Body of pancreas (tissue), 4 donors: ENCODE results near the gene SYTL1. TPM values are rescaled to one million over a fixed set of nuclear protein-coding genes. Genes with fewer than 3 reads are reported as not detected.

Source experiments
- ATAC-seq: fragments of 150-250 bp; one replicate; pipeline ENCODE4 v1.9.1; 2016
- DNase-seq, 4 donors: peaks; one replicate each; pipeline ENCODE4 v3.0.0-alpha.2; 2019
- H3K27ac ChIP-seq, 4 donors: fragments of 200-600 bp; sonication (generic); 1 replicate in 3 of 4; 2 replicates in 1 of 4; pipeline versions ENCODE4 v1.5.1 to v1.6.1; 2016 to 2019; ENCODE audit warnings: mild to moderate bottlenecking in 1 of 4, mixed read lengths in 1 of 4, moderate library complexity in 1 of 4
- H3K27me3 ChIP-seq, 2 donors: fragments of 200-600 bp; sonication (generic); one replicate each; pipeline ENCODE4 v1.6.0; 2016; ENCODE audit warnings: mild to moderate bottlenecking in 1 of 2
- H3K36me3 ChIP-seq, 2 donors: fragments of 200-600 bp; sonication (generic); replicated peaks in 1 of 2; 2 replicates each; pipeline ENCODE4 v1.5.1; 2016; ENCODE audit warnings: low read depth in 2 of 2; ENCODE audit not compliant: insufficient read depth in 1 of 2
- H3K4me1 ChIP-seq: fragments of 200-600 bp; sonication (generic); one replicate; pipeline ENCODE4 v1.6.0; 2016
- H3K4me3 ChIP-seq, 2 donors: fragments of 200-600 bp; sonication (generic); 1 replicate in 1 of 2; 2 replicates in 1 of 2; pipeline ENCODE4 v1.5.1; 2016 to 2019
- H3K9me3 ChIP-seq, 3 donors: fragments of 200-600 bp; sonication (generic); 1 replicate in 2 of 3; 2 replicates in 1 of 3; pipeline ENCODE4 v1.5.1; 2016
- CTCF ChIP-seq, 7 experiments: fragments of 450-650 bp in 4 of 7; fragments of 200-600 bp in 3 of 7; sonication (generic) in 3 of 7; IDR thresholded peaks; one replicate each; pipeline ENCODE4 v1.5.1; 2016 to 2019; ENCODE audit warnings: antibody characterized with exemption in 7 of 7
- POLR2A ChIP-seq, 3 donors: fragments of 450-650 bp; IDR thresholded peaks; one replicate each; pipeline ENCODE4 v1.6.1; 2016; ENCODE audit warnings: antibody characterized with exemption in 3 of 3, mild to moderate bottlenecking in 2 of 3
- WGBS, 2 donors: methylation state at CpG; one replicate each; pipeline ENCODE4 v1.1.5; 2017; 5-methylcytosine and 5-hydroxymethylcytosine counted together
- intact Hi-C: fragments of 100-400 bp; cut with DNase I; formaldehyde crosslinking; loops from one replicate; pipeline ENCODE4 v1.15.1; 2023
- total RNA-seq, 2 donors: library from RNA; depleted of rRNA; stranded (reverse); fragments of >200 nt; gene quantifications; one replicate each; pipeline ENCODE4 v1.1.0, GENCODE V29; 2016

The SYTL1 gene
- total RNA-seq, 2 donors from 2014 or later = 107 to 129 TPM

GRCh38 chr1:27331922-27332321 lies 9.9 kb upstream of the SYTL1 start:
- Histone ChIP-seq H3K4me1 (no peaks in the 10 kb centered on the region), H3K9me3 (no peaks in the 10 kb centered on the region), H3K27ac (no peak overlapping the region), H3K36me3 (peaks cover 0 to 21% of the 10 kb centered on the region in 2 donors), H3K27me3 (no peaks in the 10 kb centered on the region), H3K4me3 (no peak overlapping the region)
- intact Hi-C loops = no loop called here
- DNase-seq = no peak
- TF ChIP-seq CTCF (IDR thresholded peaks at IDR 0.05) (no peak), POLR2A (IDR thresholded peaks at IDR 0.05) (no peak)
- 84% methylated on average over 5 of the region's 5 CpGs; no CpG with 5 or more reads in 1 of the 2 donors for WGBS, 2 donors
- ATAC-seq = no peak

DNA sequence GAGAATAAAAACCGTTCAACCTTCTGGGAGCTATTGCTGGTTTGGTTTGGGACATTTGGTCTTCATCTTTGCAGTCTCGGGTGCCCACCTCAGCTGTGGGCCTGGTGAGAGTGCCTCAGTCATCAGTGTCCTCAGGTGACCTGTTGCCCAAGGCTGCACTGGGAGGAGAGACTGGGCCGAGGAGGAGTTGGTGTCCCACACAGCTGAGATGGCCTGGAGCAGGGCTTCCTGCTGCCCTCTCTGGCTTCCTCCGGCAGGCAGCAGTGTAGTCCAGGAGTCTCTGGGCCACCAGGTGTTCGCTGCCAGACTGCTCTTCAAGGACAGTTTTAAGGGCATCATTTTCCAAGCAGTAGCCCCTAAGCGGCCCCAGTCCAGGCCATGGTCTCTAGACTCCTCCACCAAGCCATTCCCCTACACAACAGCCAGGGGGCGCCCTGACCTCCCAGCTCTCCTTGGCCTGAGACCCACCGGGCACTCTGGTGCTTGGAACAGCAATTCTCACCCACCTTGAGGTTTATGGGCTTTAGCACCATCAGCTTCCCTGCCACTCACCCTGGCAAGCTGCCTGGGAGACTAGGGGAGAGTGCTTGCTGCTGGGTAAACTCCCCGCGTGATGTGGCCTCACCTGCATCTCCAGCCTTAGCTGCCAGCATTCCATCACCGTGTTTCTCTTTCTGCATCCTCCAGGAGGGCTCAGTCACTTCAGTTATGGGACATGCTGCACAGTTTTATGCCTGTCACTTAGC lies 9.1 kb upstream of the SYTL1 start:
- TF ChIP-seq CTCF (IDR thresholded peaks at IDR 0.05) = peak; percentile 53 to 80 (median 73)
- TF ChIP-seq POLR2A (IDR thresholded peaks at IDR 0.05) = no peak
- DNase-seq (peak; percentile 40 to 59 (median 48)), ATAC-seq (peak; percentile 60)
- Histone ChIP-seq H3K36me3 (peaks cover 0 to 21% of the 10 kb centered on the region in 2 donors), H3K4me3 (no peak overlapping the region), H3K27ac (no peak overlapping the region), H3K4me1 (no peaks in the 10 kb centered on the region), H3K9me3 (no peaks in the 10 kb centered on the region), H3K27me3 (no peaks in the 10 kb centered on the region)
- 54 to 58% methylated on average over 11 of the region's 11 CpGs for WGBS, 2 donors
- intact Hi-C loops = no loop called here

DNA sequence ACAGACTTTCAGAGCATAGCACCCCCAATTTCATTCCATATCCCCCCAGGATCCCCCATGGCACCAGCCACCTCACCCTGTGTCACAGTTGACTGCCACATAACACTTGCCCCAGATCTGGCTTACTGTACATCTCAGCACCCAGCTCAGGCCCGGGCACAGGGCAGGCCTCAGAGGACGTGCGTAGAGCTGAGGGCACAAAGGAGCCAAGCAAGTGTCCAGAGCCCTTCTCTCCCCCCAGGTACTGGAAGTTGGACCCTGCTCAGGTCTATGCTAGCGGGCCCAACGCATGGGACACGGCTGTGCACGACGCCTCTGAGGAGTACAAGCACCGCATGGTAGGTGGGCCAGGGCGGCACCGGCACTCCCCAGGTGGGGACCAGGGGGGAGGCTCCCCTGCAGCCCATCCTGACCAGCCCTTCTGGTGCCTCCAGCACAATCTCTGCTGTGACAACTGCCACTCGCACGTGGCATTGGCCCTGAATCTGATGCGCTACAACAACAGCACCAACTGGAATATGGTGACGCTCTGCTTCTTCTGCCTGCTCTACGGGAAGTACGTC lies 8.0 kb upstream of the SYTL1 start:
- DNase-seq (no peak), ATAC-seq (no peak)
- no peak overlapping the region for H3K27ac ChIP-seq
- no peak overlapping the region for H3K4me3 ChIP-seq
- intact Hi-C loops = no loop called here
- peaks cover 0 to 21% of the 10 kb centered on the region in 2 donors for H3K36me3 ChIP-seq
- WGBS, 2 donors = 87 to 100% methylated on average over 1 to 17 of the region's 17 CpGs
- H3K4me1 ChIP-seq = no peaks in the 10 kb centered on the region
- H3K27me3 ChIP-seq = no peaks in the 10 kb centered on the region
- no peak for TF ChIP-seq POLR2A (IDR thresholded peaks at IDR 0.05)
- no peak for TF ChIP-seq CTCF (IDR thresholded peaks at IDR 0.05)
- no peaks in the 10 kb centered on the region for H3K9me3 ChIP-seq

DNA sequence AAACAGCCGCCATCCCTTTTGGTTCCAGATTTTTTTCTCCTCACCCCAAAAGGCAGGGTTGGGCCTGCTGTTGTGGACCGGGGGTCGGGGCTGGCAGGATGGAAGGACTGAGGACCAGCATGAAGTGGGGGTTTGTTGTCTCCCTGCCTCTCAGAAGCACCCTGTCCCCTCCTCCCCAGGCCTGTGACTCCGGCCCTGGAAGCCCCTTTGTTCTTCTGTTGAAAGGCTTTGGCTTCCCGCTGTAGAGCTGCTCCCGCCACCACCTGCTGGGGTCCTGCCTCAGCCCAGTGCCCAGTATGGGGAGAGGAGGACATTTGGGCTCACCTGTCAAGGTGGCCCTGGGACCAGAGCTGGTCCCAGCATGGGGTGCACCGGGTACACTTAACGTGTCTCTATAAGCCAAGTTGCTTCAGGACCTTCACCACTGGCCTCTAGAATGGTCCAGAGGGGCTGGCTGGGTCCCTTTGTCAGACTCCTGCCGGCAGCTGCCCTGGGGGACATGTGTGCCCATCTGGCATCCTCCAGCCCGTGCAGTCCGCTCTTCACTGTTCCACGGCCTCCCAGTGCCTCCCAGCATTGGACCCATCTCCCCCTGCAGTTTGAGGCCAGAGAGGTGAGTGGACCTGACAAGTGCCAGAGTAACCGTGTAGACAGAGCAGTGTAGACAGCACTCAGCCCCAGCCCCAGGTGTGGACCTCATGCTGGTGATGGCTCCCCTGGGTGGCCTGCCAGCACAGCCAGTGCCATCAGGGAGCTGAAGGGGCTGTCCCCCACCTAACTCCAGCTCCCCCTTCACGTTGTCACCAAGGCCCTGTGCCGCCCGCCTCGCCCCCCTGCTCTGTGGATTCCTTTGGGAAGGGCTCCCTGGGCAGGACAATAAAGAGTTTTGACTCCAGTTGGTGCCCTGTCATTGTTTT lies 6.1 kb upstream of the SYTL1 start:
- no peak for ATAC-seq
- H3K27ac ChIP-seq = no peak overlapping the region
- intact Hi-C loops = no loop called here
- TF ChIP-seq POLR2A (IDR thresholded peaks at IDR 0.05) = no peak
- no peak for TF ChIP-seq CTCF (IDR thresholded peaks at IDR 0.05)
- peaks cover 2% of the 10 kb centered on the region for H3K4me1 ChIP-seq
- no peaks in the 10 kb centered on the region for H3K9me3 ChIP-seq
- no peak overlapping the region for H3K4me3 ChIP-seq
- peaks cover 0 to 21% of the 10 kb centered on the region in 2 donors for H3K36me3 ChIP-seq
- no peaks in the 10 kb centered on the region for H3K27me3 ChIP-seq
- DNase-seq = no peak
- 88 to 94% methylated on average over 15 of the region's 17 CpGs for WGBS, 2 donors
